GDM1 (cell line): ENCODE results near the gene SLC15A3.

Experiments used
- DNase-seq: peaks from one replicate; lab custom pipeline; 2025; lab: John Stamatoyannopoulos, UW

Gene SLC15A3

GRCh38 chr11:60951904-60952741 is at the start of gene SLC15A3:
TSS of gene SLC15A3 (minus strand) at chr11:60952176. CDS start at chr11:60951551, 625 bp downstream.
- peak; percentile 46 for DNase-seq

DNA sequence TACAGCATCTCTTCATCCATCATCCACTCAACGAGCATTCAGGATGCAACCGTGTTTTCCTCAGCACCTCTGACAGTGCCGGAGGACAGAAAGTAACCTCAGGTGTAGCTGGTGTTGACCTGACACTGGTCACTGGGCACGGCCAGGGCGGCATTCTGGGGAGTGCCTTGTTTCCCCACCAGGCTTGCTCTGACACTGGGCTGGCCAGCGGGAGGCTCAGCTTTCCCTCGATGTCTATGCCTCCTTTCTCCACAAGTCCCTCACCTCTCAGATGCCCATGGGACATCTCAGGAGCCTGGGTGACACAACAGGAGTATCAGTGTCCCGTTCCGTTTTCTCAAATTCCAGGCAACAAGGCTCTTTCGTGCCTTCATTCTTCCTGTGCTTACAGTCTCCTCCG is 48.5 kb upstream of the SLC15A3 start:
- no peak for DNase-seq

DNA sequence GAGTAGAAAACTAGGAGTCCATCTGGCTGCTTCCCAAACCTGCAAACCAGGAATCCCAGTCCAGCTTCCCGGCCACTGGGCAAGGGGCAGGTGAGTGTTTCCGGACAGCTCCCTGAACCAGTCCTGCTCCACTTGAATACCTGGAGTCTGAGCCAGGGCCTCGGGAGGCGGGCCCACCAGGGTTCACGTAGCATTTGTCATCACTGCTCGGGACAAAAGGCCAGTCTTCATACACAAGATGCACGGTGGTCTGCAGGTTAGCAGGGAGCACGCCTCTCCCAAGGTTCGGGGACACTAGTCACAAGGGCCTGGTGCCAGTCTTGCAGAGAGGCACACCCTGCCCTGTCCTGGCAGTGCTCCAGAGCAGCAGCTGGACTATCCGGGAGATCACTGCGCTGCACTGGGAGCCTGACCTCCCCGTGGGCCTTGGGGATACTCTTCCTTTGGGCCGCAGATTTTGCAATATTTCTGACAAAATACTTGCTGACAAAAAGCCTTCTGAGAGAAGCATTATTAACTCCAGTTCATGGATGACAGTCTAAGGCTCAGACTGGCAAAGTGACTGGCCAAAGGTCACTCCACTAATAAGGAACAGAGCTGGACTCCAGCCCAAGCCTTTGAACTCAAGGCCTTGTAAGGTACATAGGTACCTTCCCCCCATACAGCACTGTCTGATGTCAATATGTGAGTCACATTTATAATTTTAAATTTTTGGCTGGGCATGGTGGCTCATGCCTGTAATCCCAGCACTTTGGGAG is 44.6 kb upstream of the SLC15A3 start:
- no peak for DNase-seq

DNA sequence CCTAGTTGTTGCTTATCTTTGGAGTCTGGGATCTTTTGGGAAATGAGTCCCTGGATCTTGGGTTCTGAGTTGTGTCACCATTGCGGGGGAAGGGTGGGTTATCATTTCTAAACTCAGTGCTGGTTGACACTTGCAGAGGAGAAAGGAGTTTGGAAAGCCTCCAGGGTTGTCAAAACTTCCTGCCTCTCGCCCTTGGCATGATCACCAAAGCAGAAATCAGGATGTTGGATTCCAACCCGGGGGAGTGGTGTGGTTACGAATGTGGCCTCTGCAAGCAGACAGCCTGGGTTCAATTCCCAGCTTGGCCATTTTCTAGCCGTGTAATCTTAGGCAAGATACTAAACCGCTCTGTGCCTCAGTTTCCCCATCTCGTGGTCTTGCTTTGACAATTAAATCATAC is 43.8 kb upstream of the SLC15A3 start:
- no peak for DNase-seq

- no peak for DNase-seq
Observed at GRCh38 chr11:60994541-60995080, 42.6 kb upstream of the SLC15A3 start.

DNA sequence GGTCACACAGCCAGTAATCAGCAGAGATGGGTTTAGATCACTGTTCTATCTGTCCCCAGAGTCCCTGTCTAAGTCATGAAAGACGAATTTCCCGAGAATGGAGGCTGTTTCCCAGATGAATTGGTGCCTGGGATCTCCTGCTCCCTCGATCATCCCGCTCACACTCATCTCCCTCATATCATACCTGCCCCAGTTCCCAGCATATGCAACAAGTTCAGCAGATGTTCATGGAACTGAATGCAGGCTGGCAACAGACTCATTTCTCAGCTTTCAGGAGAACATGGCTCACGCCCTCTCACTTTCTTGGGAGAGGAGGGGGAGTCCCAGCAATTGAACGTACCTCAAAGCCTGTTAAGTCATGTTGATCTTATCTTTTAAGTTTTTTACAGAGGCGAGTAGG is 41.6 kb upstream of the SLC15A3 start:
- no peak for DNase-seq

DNA sequence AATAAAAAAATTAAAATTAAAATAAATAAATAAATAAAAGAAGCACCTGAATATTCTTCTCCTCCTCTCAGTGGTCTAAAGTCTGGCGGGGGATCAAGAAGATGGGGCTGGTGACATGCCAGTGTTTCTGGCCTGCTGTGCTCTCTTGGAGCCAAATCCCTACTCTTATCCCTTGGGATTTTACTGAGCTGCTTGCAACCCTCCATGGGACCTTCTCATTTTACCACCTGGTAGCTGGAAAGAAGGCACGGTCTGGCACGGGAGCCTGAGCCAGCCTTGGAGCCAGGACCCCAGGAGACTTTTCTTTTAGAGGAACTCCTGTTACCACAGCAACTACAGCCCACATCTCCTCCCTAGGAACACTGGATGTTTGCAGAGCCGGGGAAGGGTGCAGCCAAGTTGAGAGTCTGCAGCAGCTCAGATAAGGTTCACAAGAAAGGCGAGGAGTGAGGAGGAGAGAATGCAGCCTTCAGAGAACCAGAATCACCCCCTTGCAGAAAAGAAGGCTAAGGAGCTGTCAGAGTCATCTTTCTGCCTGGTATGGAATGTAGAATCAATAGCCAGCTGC is 41.0 kb upstream of the SLC15A3 start:
- no peak for DNase-seq

GRCh38 chr11:60991457-60991856 is 39.5 kb upstream of the SLC15A3 start:
- no peak for DNase-seq

DNA sequence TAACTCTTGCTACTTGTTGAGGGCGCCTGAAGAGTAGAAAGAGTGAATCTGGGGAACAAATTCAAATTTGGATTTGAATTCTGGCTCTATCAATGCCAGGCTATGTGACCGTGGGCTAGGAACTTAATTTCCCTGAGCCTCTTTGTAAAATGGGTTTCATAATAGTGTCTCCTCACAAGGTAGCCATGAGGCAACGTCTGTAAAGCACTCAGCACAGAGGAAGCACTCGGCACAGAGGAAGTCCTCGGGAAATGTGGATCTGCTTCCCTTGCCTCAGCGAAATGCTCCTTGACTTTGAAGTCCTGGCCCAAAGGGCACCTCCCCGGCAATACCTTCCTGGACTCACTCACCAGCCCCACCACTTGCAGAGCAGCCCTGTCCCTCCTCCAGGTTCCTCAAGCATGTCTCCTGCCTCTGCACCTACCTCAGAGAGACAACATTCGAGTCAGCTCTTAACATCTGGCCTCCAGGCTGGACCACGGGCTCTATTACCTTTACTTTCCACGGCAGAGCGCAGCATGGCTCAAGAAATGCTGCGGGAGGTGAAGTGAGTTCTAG is 37.2 kb upstream of the SLC15A3 start:
- DNase-seq, result no peak

DNA sequence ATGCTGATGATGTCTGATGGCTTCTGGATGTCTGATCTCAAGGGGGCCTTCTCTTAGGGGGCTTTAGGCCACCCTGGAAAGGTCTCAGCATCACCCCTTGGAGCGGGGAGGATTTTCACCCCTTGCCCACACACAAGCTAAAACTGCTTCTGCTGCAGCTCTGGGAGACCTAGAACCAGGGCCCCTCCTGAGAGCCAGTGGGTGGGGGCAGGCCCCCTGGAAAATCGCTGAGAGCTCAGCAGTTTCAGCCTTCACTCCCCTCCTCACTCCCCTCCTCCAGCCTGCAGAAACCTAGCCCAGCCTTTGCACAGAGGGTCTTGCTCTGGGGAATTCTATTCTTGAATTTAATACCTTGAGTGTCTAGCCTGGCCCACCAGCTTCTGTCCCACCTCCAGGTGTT is 36.7 kb upstream of the SLC15A3 start:
- no peak for DNase-seq

GRCh38 chr11:60987577-60988277 is 35.8 kb upstream of the SLC15A3 start:
- DNase-seq, result no peak

DNA sequence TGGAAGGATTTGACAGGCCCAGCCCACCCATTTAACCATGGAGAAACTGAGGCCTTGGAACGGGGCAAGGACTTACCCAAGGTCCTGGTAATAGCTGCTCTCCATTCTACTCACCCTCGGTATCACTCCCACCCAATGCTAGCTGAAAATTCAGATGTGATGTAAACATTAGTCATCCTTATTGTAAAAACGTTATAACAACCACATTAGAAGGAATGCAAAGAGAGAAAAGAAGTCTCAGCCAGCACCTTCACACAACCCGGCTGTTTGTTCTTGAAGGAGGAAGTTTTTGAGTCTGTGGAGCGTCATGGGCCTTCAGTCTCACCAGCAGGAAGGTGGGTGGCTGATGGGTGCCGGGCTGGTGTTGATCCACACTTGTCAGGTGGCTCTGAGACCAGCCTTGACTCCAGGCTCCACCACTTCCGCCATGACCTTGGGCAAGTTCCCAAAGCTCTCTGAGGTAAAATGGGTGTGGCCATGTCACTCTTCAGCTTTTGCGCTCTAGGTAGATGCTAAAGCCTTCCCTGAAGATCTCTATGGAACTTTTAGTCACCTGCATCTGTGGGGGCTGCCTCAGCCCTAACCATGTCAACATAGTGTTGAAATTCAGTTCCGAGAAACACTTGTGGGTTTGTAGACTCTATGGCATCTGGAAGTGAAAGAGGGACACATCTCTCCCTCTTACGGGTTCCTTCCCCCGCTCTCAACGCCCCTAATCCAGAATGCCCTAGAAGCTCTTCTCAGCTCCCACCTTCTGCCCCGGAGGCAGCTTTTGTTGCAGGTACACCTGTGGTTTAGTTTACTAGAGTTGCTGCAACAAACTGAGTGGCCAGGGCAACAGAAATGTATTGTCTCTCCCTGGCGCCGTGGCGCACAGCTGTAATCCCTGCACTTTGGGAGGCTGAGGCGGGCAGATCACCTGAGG is 34.3 kb upstream of the SLC15A3 start:
- no peak for DNase-seq

- no peak for DNase-seq
Observed at GRCh38 chr11:60985501-60985900, 33.5 kb upstream of the SLC15A3 start.

DNA sequence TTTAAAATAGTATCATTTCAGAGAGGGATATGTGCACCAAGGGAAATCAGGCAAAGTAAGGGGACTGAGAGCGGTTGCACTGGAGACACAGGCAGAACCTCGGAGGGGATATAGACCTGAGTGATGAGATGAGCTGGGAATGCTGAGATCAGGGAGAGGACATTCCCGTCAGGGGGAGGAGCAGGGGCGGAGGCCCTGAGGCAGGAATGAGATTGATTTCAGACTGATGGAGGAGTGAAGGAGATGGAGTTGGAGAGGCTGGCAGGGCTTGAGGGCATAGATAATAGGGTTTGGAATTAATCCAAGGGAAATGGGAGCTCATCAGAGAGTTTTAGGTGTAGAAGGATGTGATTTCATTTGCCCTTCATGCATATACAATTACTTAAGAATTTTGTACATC is 32.7 kb upstream of the SLC15A3 start:
- no peak for DNase-seq

GRCh38 chr11:60984149-60984548 is 32.2 kb upstream of the SLC15A3 start:
- DNase-seq, result no peak

- no peak for DNase-seq
Observed at GRCh38 chr11:60982184-60982583, 30.2 kb upstream of the SLC15A3 start.

DNA sequence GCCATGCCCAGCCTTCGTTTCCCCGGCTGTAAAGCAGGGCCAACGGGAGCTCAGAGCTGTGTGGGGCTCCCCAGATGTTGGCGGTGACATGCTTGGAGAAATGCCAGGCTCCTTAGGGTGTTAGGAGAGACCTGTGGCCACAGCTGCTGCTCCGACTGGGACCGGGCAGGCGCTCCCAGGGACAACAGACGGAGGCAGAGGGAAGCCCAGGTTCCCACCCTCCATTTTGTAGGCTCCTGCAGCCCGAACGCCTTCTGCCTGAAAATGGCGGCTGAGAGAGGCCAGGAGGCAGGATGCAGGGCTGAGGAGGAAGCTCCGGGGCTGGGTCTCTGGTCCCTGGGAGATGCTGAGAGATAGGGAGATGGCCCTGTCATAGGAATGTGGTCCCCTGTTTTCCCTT is 29.5 kb upstream of the SLC15A3 start:
- no peak for DNase-seq

GRCh38 chr11:60978546-60979380 is 26.8 kb upstream of the SLC15A3 start:
- peak; percentile 14 for DNase-seq

DNA sequence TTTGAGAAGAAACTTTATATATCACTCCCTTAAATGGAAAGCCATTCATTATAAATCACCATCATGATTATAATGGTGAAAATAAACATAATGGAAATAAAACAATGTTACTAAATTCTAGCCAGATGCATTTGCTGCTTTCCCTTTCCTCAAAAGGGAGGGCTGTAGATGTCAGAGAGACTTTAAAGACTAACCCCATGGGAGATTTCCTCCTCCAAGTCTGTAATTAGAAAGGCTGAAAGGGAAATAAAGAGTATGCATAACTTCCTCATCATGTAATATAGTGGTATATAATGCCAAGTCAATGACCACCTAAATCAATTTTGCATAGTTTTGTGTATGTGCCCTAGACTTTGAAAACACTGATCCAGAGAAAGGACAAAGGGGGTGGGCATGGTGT is 25.9 kb upstream of the SLC15A3 start:
- no peak for DNase-seq

- DNase-seq, result no peak
Observed at GRCh38 chr11:60977224-60977623, 25.2 kb upstream of the SLC15A3 start.
